ENCODE data around the gene PLEKHA7. TPM values are rescaled to one million over a fixed set of nuclear protein-coding genes. Genes with fewer than 3 reads are reported as not detected.

Gene PLEKHA7
- polyA plus RNA-seq, 1 of the 3 experiments (the other 2 are of a cell fraction): 0.12 TPM

GRCh38 chr11:16797776-16798175 is 216.4 kb downstream of the PLEKHA7 start:
- no peak for DNase-seq
- no peak overlapping the region for H3K9ac ChIP-seq
- no peaks in the 10 kb centered on the region for H3K27me3 ChIP-seq (ENCODE audit: insufficient read depth)
- ChIA-PET POLR2A (no interaction called here), CTCF (interaction anchor here (2.5 to 2.9 kb wide), 3 partner anchors 9 to 23 kb away, joined by 10 to 15 read pairs (median 12); no protein-coding TSS in a partner anchor)
- H3K9me2 ChIP-seq: no peaks in the 10 kb centered on the region
- H3K4me3 ChIP-seq (ENCODE audit: low read depth in 2 of 2, low read length in 1 of 2): no peak overlapping the region
- H3K4me1 ChIP-seq (ENCODE audit: control insufficient read depth in 1 of 2, insufficient read depth in 2 of 2, low read depth in 1 of 2, low read length in 1 of 2): peaks cover 0 to 5% of the 10 kb centered on the region in 2 experiments; a peak in 1 of 4 replicates
- no peak for TF ChIP-seq REST (IDR thresholded peaks at IDR 0.05; ENCODE audit: low read depth, low read length)
- no peak for TF ChIP-seq GATA2 (CRISPR knock-in tag; IDR thresholded peaks at IDR 0.05)
- TF ChIP-seq TAF1 (IDR thresholded peaks at IDR 0.05; ENCODE audit: borderline replicate concordance, low read depth, low read length): no peak
- TF ChIP-seq CTCF (IDR thresholded peaks at IDR 0.05): no peak
- no peak for TF ChIP-seq YY1 (IDR thresholded peaks at IDR 0.05; ENCODE audit: low read depth)
- TF ChIP-seq POLR2AphosphoS5 (IDR thresholded peaks at IDR 0.05; ENCODE audit: low read depth, low read length): no peak
- TF ChIP-seq CHD2 (IDR thresholded peaks at IDR 0.05; ENCODE audit: low read length, partially characterized antibody): no peak
- TF ChIP-seq FOXJ3 (CRISPR knock-in tag; IDR thresholded peaks at IDR 0.05): no peak
- TF ChIP-seq USF2 (IDR thresholded peaks at IDR 0.05; ENCODE audit: borderline replicate concordance, low read depth, low read length): no peak
- no peak for TF ChIP-seq RXRA (IDR thresholded peaks at IDR 0.05; ENCODE audit: borderline replicate concordance, low read depth)
- no peak for TF ChIP-seq TCF12 (IDR thresholded peaks at IDR 0.05)
- no peak overlapping the region for H2AFZ ChIP-seq (ENCODE audit: low read depth)
- 88% methylated on average over 3 of the region's 3 CpGs for WGBS (ENCODE audit: low lambda C conversion rate)
- no peaks in the 10 kb centered on the region for H3K79me2 ChIP-seq (ENCODE audit: insufficient read depth)
- H3K4me2 ChIP-seq: no peak overlapping the region
- no peaks in the 10 kb centered on the region for H4K20me1 ChIP-seq (ENCODE audit: insufficient read depth)
- no peaks in the 10 kb centered on the region for H3K9me3 ChIP-seq
- H3F3A ChIP-seq (replicated peaks; ENCODE audit: insufficient read depth): no peaks in the 10 kb centered on the region
- no peaks in the 10 kb centered on the region for H3K36me3 ChIP-seq (replicated peaks in 1 of 2; ENCODE audit: control insufficient read depth in 1 of 2, insufficient read depth in 2 of 2, low read length in 1 of 2)
- no peak overlapping the region for H3K27ac ChIP-seq (ENCODE audit: low read depth in 2 of 2, low read length in 1 of 2)
